Measurements from ENCODE around the gene ADCY1. TPM values are rescaled to one million over a fixed set of nuclear protein-coding genes. Genes with fewer than 3 reads are reported as not detected.

ADCY1 gene
- total and polyA plus RNA-seq, 8 donors, result 0.55 to 2.8 (median 2.5) TPM

GRCh38 chr7:45586542-45587520 is 12.7 kb downstream of the ADCY1 start:
- no peak overlapping the region for H3K4me3 ChIP-seq
- H3K27me3 ChIP-seq, result no peaks in the 10 kb centered on the region
- peak in 1 of 4 donors; percentile 10 for DNase-seq
- no peak overlapping the region for H3K27ac ChIP-seq
- H3K4me1 ChIP-seq, result no peaks in the 10 kb centered on the region
- no peaks in the 10 kb centered on the region for H3K9me3 ChIP-seq
- no peak for ATAC-seq
- intact Hi-C loops (cut with DNase I), result no loop called here
- TF ChIP-seq CTCF (IDR thresholded peaks at IDR 0.05), result no peak
- no peaks in the 10 kb centered on the region for H3K36me3 ChIP-seq

GRCh38 chr7:45588466-45588865 is 14.3 kb downstream of the ADCY1 start:
- no peaks in the 10 kb centered on the region for H3K27me3 ChIP-seq
- TF ChIP-seq CTCF (IDR thresholded peaks at IDR 0.05), result no peak

GRCh38 chr7:45589061-45589460 is 14.9 kb downstream of the ADCY1 start:
- H3K4me1 ChIP-seq, result no peaks in the 10 kb centered on the region
- H3K27ac ChIP-seq, result no peak overlapping the region
- no peaks in the 10 kb centered on the region for H3K27me3 ChIP-seq
- peak in 1 of 4 donors; percentile 68 for DNase-seq
- H3K4me3 ChIP-seq, result no peak overlapping the region
- no peaks in the 10 kb centered on the region for H3K9me3 ChIP-seq
- no peak for TF ChIP-seq CTCF (IDR thresholded peaks at IDR 0.05)
- intact Hi-C loops (cut with DNase I), result no loop called here
- ATAC-seq, result no peak
- no peaks in the 10 kb centered on the region for H3K36me3 ChIP-seq

More at GRCh38 chr7:45588466-45588865, 14.3 kb downstream of the ADCY1 start:
- DNase-seq, result no peak
- no peaks in the 10 kb centered on the region for H3K36me3 ChIP-seq
- intact Hi-C loops (cut with DNase I), result no loop called here
- H3K9me3 ChIP-seq, result no peaks in the 10 kb centered on the region
- no peak for ATAC-seq
- no peak overlapping the region for H3K4me3 ChIP-seq
- H3K4me1 ChIP-seq, result no peaks in the 10 kb centered on the region
- no peak overlapping the region for H3K27ac ChIP-seq

- intact Hi-C loops (cut with DNase I), result no loop called here
- Histone ChIP-seq H3K36me3 (no peaks in the 10 kb centered on the region), H3K9me3 (no peaks in the 10 kb centered on the region), H3K27me3 (no peaks in the 10 kb centered on the region), H3K27ac (no peak overlapping the region), H3K4me3 (no peak overlapping the region), H3K4me1 (no peaks in the 10 kb centered on the region)
- ATAC-seq (no peak), DNase-seq (no peak)
- TF ChIP-seq CTCF (IDR thresholded peaks at IDR 0.05), result no peak
Observed at GRCh38 chr7:45589915-45590678, 15.9 kb downstream of the ADCY1 start.

GRCh38 chr7:45590679-45591057 is 16.5 kb downstream of the ADCY1 start:
- TF ChIP-seq CTCF (IDR thresholded peaks at IDR 0.05), result no peak
- H3K27me3 ChIP-seq, result no peaks in the 10 kb centered on the region
- no peak overlapping the region for H3K27ac ChIP-seq
- intact Hi-C loops (cut with DNase I), result no loop called here
- H3K4me3 ChIP-seq, result no peak overlapping the region
- H3K36me3 ChIP-seq, result no peaks in the 10 kb centered on the region
- H3K9me3 ChIP-seq, result no peaks in the 10 kb centered on the region
- no peak for DNase-seq
- no peak for ATAC-seq
- H3K4me1 ChIP-seq, result no peaks in the 10 kb centered on the region
